Activated naive CD4-positive, alpha-beta T cell treated with anti-CD3 and anti-CD28 coated beads, Interleukin-2, amount 10 ng/mL, durations not matched to agents 7 days and 5 days (primary cell): ENCODE data around the gene CACNA1D.
A peak's percentile ranks its signal among the peaks of the same experiment; 100 is the strongest.

ENCODE experiments used
- CTCF ChIA-PET: fragments of 350-600 bp; sonication (Branson Sonifier 250); formaldehyde crosslinking; loops from one replicate; lab custom pipeline; 2021; ENCODE audit warnings: antibody characterized with exemption; lab: Charles Lee
- DNase-seq: peaks from one replicate; pipeline ENCODE4 v3.0.0-alpha.2; 2020
- H3K27ac Mint-ChIP-seq: one replicate; pipeline ENCODE4 v1.8.0; 2021; ENCODE audit warnings: mild to moderate bottlenecking, moderate library complexity, mixed read lengths
- H3K27me3 Mint-ChIP-seq: one replicate; pipeline ENCODE4 v1.8.0; 2021; ENCODE audit warnings: mild to moderate bottlenecking, mixed read lengths
- H3K36me3 Mint-ChIP-seq: one replicate; pipeline ENCODE4 v1.8.0; 2021; ENCODE audit warnings: mixed read lengths
- H3K4me1 Mint-ChIP-seq: one replicate; pipeline ENCODE4 v1.8.0; 2021; ENCODE audit warnings: mixed read lengths
- H3K4me3 Mint-ChIP-seq: one replicate; pipeline ENCODE4 v1.8.0; 2021; ENCODE audit warnings: mild to moderate bottlenecking, moderate library complexity, mixed read lengths
- H3K9me3 Mint-ChIP-seq: one replicate; pipeline ENCODE4 v1.8.0; 2021; ENCODE audit warnings: mixed read lengths

CACNA1D gene

DNA sequence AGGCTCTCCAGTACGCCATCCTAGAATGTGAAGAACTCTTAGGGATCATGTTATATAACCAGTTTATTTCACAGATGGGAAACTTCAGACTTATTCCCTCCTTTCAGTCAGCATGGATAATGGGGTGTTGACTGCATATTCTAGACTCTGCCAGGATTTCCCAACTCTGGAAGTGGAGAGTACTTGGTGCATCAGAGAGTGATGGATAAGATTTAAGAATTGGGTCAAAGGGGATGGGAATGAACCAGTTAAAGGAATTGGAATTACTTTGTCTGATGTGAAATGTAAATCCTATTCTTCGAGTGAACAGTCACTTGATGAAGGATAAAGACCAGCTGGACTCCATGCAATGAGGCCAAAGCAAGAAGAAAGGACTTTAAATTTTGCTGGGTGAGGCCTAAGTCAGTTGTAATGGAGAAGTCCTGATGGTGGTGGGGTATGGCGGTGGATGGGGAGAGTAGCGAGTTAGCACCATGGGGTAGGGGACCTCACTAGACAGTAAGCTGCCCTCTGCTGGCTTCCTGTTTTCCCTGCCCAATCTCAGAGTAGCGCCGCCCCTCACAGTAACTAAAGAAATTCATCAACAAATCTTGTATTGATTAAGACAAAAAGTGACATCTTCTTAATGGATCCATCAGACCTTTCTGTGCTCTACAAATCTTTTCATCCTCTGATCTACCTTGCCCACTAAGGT, 7.3 kb upstream of the CACNA1D start:
- CTCF ChIA-PET, result no interaction called here
- no peak for DNase-seq
- H3K27me3 Mint-ChIP-seq, result peaks cover 48% of the 10 kb centered on the region

GRCh38 chr3:53489386-53489785, 5.0 kb upstream of the CACNA1D start:
- H3K4me1 Mint-ChIP-seq, result peaks cover 3% of the 10 kb centered on the region
- H3K27me3 Mint-ChIP-seq, result peaks cover 55% of the 10 kb centered on the region
- H3K27ac Mint-ChIP-seq, result no peak overlapping the region
- no peak for DNase-seq
- CTCF ChIA-PET, result no interaction called here
- no peak overlapping the region for H3K4me3 Mint-ChIP-seq
- H3K9me3 Mint-ChIP-seq, result no peaks in the 10 kb centered on the region
- H3K36me3 Mint-ChIP-seq, result no peaks in the 10 kb centered on the region

More for the DNA sequence above, 7.3 kb upstream of the CACNA1D start:
- no peaks in the 10 kb centered on the region for H3K9me3 Mint-ChIP-seq
- H3K4me1 Mint-ChIP-seq, result no peaks in the 10 kb centered on the region
- H3K27ac Mint-ChIP-seq, result no peak overlapping the region
- no peaks in the 10 kb centered on the region for H3K36me3 Mint-ChIP-seq
- H3K4me3 Mint-ChIP-seq, result no peak overlapping the region

GRCh38 chr3:53489787-53490458, 4.5 kb upstream of the CACNA1D start:
- Mint-ChIP-seq H3K4me3 (no peak overlapping the region), H3K27ac (no peak overlapping the region), H3K4me1 (peaks cover 3% of the 10 kb centered on the region), H3K27me3 (peaks cover 52% of the 10 kb centered on the region), H3K9me3 (no peaks in the 10 kb centered on the region), H3K36me3 (no peaks in the 10 kb centered on the region)
- no peak for DNase-seq
- CTCF ChIA-PET, result no interaction called here

- no peak for DNase-seq
- Mint-ChIP-seq H3K4me1 (peaks cover 3% of the 10 kb centered on the region), H3K4me3 (no peak overlapping the region), H3K27ac (no peak overlapping the region), H3K9me3 (no peaks in the 10 kb centered on the region), H3K27me3 (peaks cover 58% of the 10 kb centered on the region), H3K36me3 (no peaks in the 10 kb centered on the region)
- CTCF ChIA-PET, result no interaction called here
Measured at GRCh38 chr3:53490459-53490968, 3.9 kb upstream of the CACNA1D start.

- no peaks in the 10 kb centered on the region for H3K36me3 Mint-ChIP-seq
- no peak overlapping the region for H3K27ac Mint-ChIP-seq
- no peak overlapping the region for H3K4me3 Mint-ChIP-seq
- no peak for DNase-seq
- peaks cover 66% of the 10 kb centered on the region for H3K27me3 Mint-ChIP-seq
- H3K4me1 Mint-ChIP-seq, result peaks cover 6% of the 10 kb centered on the region
- CTCF ChIA-PET, result no interaction called here
- no peaks in the 10 kb centered on the region for H3K9me3 Mint-ChIP-seq
Measured at GRCh38 chr3:53491276-53491675, 3.1 kb upstream of the CACNA1D start.

DNA sequence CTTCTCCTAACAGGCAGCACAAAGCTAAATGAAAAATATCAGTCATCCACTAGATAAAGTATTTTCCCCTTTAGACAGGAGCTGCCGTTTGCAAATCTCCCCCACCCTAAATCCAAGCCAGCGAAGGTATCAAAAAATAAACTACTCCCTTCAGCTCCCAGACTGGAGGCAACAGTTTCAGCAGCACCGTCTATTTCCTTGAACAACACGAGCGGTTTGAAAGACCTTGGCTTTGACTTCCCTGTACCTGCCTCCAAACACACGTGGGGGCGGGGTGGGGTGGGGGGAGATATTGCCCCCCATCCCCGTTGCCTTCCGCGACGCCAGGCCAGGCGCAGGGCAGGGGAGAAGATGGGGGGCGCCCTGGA, 832 bp upstream of the CACNA1D start:
- Mint-ChIP-seq H3K36me3 (no peaks in the 10 kb centered on the region), H3K9me3 (no peaks in the 10 kb centered on the region), H3K27ac (no peak overlapping the region), H3K4me1 (peaks cover 6% of the 10 kb centered on the region), H3K4me3 (peak overlapping the region; percentile 29), H3K27me3 (peaks cover 79% of the 10 kb centered on the region)
- DNase-seq, result no peak
- CTCF ChIA-PET, result no interaction called here

DNA sequence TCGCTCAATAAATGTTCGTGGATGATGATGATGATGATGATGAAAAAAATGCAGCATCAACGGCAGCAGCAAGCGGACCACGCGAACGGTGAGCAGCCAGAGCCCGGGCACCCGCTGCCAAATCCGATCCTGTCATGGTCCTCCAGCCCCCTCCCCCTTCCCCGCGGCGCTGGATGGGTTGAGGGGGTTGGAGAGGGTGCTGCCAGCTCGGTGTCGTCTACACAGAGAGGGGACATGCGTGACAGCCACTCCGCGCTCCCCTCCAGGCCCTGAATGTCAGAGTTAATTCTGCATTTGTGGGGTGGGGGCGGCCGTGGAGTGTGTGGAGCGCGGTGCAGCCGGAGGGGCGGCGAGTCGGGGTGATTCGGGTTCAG, 722 bp downstream of the CACNA1D start:
- H3K27ac Mint-ChIP-seq, result no peak overlapping the region
- no peak for DNase-seq
- peaks cover 6% of the 10 kb centered on the region for H3K4me1 Mint-ChIP-seq
- no peaks in the 10 kb centered on the region for H3K9me3 Mint-ChIP-seq
- H3K36me3 Mint-ChIP-seq, result no peaks in the 10 kb centered on the region
- CTCF ChIA-PET, result no interaction called here
- H3K4me3 Mint-ChIP-seq, result no peak overlapping the region
- peaks cover 83% of the 10 kb centered on the region for H3K27me3 Mint-ChIP-seq

GRCh38 chr3:53495520-53496391, 1.3 kb downstream of the CACNA1D start:
- no peak for DNase-seq
- Mint-ChIP-seq H3K27me3 (peaks cover 78% of the 10 kb centered on the region), H3K36me3 (no peaks in the 10 kb centered on the region), H3K9me3 (no peaks in the 10 kb centered on the region), H3K4me1 (peaks cover 6% of the 10 kb centered on the region), H3K27ac (no peak overlapping the region), H3K4me3 (no peak overlapping the region)
- CTCF ChIA-PET, result no interaction called here

GRCh38 chr3:53496392-53496670, 1.9 kb downstream of the CACNA1D start:
- Mint-ChIP-seq H3K27ac (no peak overlapping the region), H3K27me3 (peaks cover 79% of the 10 kb centered on the region), H3K9me3 (no peaks in the 10 kb centered on the region), H3K36me3 (no peaks in the 10 kb centered on the region), H3K4me3 (no peak overlapping the region), H3K4me1 (peaks cover 6% of the 10 kb centered on the region)
- CTCF ChIA-PET, result no interaction called here
- DNase-seq, result no peak

- H3K9me3 Mint-ChIP-seq, result no peaks in the 10 kb centered on the region
- H3K4me3 Mint-ChIP-seq, result no peak overlapping the region
- peaks cover 6% of the 10 kb centered on the region for H3K4me1 Mint-ChIP-seq
- no peak for DNase-seq
- H3K36me3 Mint-ChIP-seq, result no peaks in the 10 kb centered on the region
- peaks cover 75% of the 10 kb centered on the region for H3K27me3 Mint-ChIP-seq
- CTCF ChIA-PET, result no interaction called here
- no peak overlapping the region for H3K27ac Mint-ChIP-seq
Measured at GRCh38 chr3:53496984-53497383, 2.6 kb downstream of the CACNA1D start.

- peaks cover 3% of the 10 kb centered on the region for H3K4me1 Mint-ChIP-seq
- H3K4me3 Mint-ChIP-seq, result no peak overlapping the region
- no peak overlapping the region for H3K27ac Mint-ChIP-seq
- CTCF ChIA-PET, result no interaction called here
- H3K36me3 Mint-ChIP-seq, result no peaks in the 10 kb centered on the region
- no peak for DNase-seq
- no peaks in the 10 kb centered on the region for H3K9me3 Mint-ChIP-seq
- peaks cover 55% of the 10 kb centered on the region for H3K27me3 Mint-ChIP-seq
Measured at GRCh38 chr3:53498806-53499641, 4.6 kb downstream of the CACNA1D start.

- H3K9me3 Mint-ChIP-seq, result no peaks in the 10 kb centered on the region
- H3K27me3 Mint-ChIP-seq, result peaks cover 54% of the 10 kb centered on the region
- H3K27ac Mint-ChIP-seq, result no peak overlapping the region
- no peak overlapping the region for H3K4me3 Mint-ChIP-seq
- no peaks in the 10 kb centered on the region for H3K36me3 Mint-ChIP-seq
- H3K4me1 Mint-ChIP-seq, result peaks cover 3% of the 10 kb centered on the region
- DNase-seq, result no peak
- CTCF ChIA-PET, result no interaction called here
Measured at GRCh38 chr3:53500165-53500777, 5.9 kb downstream of the CACNA1D start.

DNA sequence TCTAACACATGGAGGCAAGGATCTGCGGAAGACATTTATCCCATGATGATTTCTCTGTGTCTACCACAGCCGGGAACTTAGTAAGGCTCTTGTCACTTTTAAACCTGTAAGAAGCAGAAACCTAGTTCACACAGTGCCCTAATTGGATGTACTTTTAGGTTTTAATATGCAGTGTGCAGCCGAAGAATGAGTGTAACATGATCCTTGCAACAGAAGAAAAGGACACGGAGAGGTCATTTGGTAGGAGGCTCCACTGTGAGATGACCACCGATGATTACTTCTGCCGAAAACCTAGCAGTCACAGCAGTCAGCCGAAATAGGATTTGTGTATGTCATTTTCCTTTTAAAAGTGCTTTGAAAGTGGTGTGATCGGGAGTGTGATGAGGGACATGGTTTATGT, 6.8 kb downstream of the CACNA1D start:
- Mint-ChIP-seq H3K27me3 (peaks cover 50% of the 10 kb centered on the region), H3K4me1 (no peaks in the 10 kb centered on the region), H3K4me3 (no peak overlapping the region), H3K36me3 (no peaks in the 10 kb centered on the region), H3K9me3 (no peaks in the 10 kb centered on the region), H3K27ac (no peak overlapping the region)
- DNase-seq, result no peak
- CTCF ChIA-PET, result no interaction called here

DNA sequence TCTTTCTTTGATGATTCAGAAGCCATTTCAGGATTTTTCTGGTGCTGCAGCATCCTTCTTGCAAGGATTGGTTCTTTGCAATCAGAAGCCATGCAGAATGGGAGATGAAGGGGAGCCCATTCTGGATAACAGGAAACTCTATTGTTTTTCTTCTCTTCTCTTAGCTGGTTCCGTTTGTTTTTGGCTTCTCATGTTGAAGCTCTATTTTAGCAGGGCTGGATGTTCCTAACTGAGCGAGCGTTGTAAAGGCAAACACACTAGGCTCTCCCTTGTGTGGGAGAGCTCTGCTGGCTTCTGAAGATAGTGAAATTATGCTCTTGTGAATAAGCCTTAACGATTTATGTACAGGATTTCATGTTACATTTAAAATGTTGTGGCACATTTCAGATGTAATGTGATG, 8.3 kb downstream of the CACNA1D start:
- H3K36me3 Mint-ChIP-seq, result no peaks in the 10 kb centered on the region
- DNase-seq, result no peak
- no peak overlapping the region for H3K4me3 Mint-ChIP-seq
- H3K9me3 Mint-ChIP-seq, result no peaks in the 10 kb centered on the region
- H3K4me1 Mint-ChIP-seq, result no peaks in the 10 kb centered on the region
- H3K27me3 Mint-ChIP-seq, result peaks cover 44% of the 10 kb centered on the region
- CTCF ChIA-PET, result no interaction called here
- no peak overlapping the region for H3K27ac Mint-ChIP-seq
